ACC112 (cell line): ENCODE results near the gene IL21R.
A peak's percentile ranks its signal among the peaks of the same experiment; 100 is the strongest.
"Not testable (repeated sequence)": the region's sequence is repeated elsewhere in the genome, so short reads cannot be mapped to it uniquely, and the experiment has no call there.

Experiments
- H2AFZ ChIP-seq: fragments of 200-600 bp; sonication (generic); one replicate; pipeline ENCODE4 v1.6.0; 2017; ENCODE audit warnings: antibody characterized with exemption, low read length; ENCODE audit not compliant: unreplicated experiment
- H3K27ac ChIP-seq: fragments of 200-600 bp; sonication (generic); 2 replicates; pipeline ENCODE4 v1.5.1; 2014; ENCODE audit warnings: low read depth, mild to moderate bottlenecking, antibody characterized with exemption, low read length, moderate library complexity
- H3K27me3 ChIP-seq: fragments of 200-600 bp; sonication (generic); 2 replicates; pipeline ENCODE4 v1.6.1; 2014; ENCODE audit warnings: mild to moderate bottlenecking, antibody characterized with exemption, low read length, moderate library complexity, mixed read lengths; ENCODE audit not compliant: insufficient read depth
- H3K36me3 ChIP-seq: fragments of 200-600 bp; sonication (generic); 2 replicates; pipeline ENCODE4 v1.6.1; 2016; ENCODE audit warnings: mild to moderate bottlenecking, antibody characterized with exemption, low read length, moderate library complexity, mixed read lengths; ENCODE audit not compliant: insufficient read depth
- H3K4me1 ChIP-seq: fragments of 200-600 bp; sonication (generic); one replicate; pipeline ENCODE4 v1.6.1; 2016; ENCODE audit warnings: low read length, mixed read lengths; ENCODE audit not compliant: insufficient read depth, unreplicated experiment, control insufficient read depth
- H3K4me3 ChIP-seq: fragments of 200-600 bp; sonication (generic); 2 replicates; pipeline ENCODE4 v1.5.1; 2014; ENCODE audit warnings: mild to moderate bottlenecking, low read depth, low read length
- H3K79me2 ChIP-seq: fragments of 200-600 bp; sonication (generic); one replicate; pipeline ENCODE4 v1.6.0; 2016; ENCODE audit warnings: low read length; ENCODE audit not compliant: control insufficient read depth, unreplicated experiment, insufficient read depth

Gene IL21R

GRCh38 chr16:27402964-27403600 lies 1.1 kb downstream of the IL21R start:
- Histone ChIP-seq H3K79me2 (no peaks in the 10 kb centered on the region), H3K4me3 (no peak overlapping the region), H3K4me1 (peaks cover 41% of the 10 kb centered on the region), H3K27ac (no peak overlapping the region), H2AFZ (no peak overlapping the region), H3K27me3 (no peaks in the 10 kb centered on the region), H3K36me3 (no peaks in the 10 kb centered on the region)

DNA sequence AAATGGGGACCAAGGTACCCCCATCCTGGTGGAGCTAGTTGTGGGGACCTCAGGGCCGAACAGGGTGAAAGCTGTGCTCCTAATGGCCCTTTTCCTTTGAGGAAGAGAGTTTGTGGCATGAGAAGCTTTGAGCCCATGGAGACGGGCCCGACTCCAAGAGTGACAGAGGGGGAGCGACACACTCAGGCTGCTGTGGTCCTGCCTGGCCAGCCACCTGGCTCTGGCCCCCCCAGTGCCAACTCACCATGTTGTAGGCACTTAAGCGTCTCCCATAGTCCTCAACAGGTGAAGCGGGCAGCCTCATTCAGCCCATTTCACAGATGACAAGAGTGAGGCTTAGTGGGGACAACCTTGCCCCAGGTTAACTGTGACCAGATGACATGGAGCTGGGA lies 1.6 kb downstream of the IL21R start:
- no peaks in the 10 kb centered on the region for H3K27me3 ChIP-seq
- H3K4me3 ChIP-seq = no peak overlapping the region
- no peaks in the 10 kb centered on the region for H3K79me2 ChIP-seq
- peaks cover 47% of the 10 kb centered on the region for H3K4me1 ChIP-seq
- H3K36me3 ChIP-seq = no peaks in the 10 kb centered on the region
- H3K27ac ChIP-seq = no peak overlapping the region
- H2AFZ ChIP-seq = no peak overlapping the region

DNA sequence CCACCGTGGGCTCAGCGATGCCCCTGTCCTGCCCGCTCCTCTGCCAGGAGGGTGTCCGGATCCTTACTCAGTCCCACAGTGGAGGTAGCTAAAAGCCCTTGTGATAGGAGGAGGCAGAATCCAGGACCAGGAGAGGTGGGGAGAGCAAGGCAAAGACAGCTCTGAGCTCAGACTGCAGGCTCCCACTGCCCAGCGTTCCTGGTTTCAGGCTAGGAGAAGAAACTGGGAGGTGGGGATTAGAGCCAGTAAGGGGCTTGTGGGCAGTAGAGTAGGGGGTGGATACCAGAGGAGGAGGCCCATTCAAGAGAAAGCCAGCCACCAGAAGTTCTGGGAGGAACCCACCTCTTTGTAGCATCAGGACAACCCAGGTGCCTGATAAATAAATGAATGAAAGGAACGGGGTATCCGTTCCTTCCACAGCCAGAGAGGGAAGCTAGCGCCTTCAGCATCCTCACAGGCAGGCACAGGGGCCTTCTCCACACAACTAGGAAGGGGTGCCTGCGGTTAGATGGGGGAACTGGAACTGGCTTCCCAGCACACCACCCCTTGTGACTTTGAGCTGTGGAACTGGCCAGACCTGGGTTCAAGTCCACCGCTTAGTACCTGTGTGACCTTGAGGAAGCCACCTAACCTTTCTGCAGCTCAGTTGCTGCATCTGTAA lies 2.3 kb downstream of the IL21R start:
- Histone ChIP-seq H3K4me1 (peaks cover 49% of the 10 kb centered on the region), H3K4me3 (no peak overlapping the region), H3K27ac (no peak overlapping the region), H3K36me3 (no peaks in the 10 kb centered on the region), H3K79me2 (no peaks in the 10 kb centered on the region), H3K27me3 (no peaks in the 10 kb centered on the region), H2AFZ (no peak overlapping the region)

DNA sequence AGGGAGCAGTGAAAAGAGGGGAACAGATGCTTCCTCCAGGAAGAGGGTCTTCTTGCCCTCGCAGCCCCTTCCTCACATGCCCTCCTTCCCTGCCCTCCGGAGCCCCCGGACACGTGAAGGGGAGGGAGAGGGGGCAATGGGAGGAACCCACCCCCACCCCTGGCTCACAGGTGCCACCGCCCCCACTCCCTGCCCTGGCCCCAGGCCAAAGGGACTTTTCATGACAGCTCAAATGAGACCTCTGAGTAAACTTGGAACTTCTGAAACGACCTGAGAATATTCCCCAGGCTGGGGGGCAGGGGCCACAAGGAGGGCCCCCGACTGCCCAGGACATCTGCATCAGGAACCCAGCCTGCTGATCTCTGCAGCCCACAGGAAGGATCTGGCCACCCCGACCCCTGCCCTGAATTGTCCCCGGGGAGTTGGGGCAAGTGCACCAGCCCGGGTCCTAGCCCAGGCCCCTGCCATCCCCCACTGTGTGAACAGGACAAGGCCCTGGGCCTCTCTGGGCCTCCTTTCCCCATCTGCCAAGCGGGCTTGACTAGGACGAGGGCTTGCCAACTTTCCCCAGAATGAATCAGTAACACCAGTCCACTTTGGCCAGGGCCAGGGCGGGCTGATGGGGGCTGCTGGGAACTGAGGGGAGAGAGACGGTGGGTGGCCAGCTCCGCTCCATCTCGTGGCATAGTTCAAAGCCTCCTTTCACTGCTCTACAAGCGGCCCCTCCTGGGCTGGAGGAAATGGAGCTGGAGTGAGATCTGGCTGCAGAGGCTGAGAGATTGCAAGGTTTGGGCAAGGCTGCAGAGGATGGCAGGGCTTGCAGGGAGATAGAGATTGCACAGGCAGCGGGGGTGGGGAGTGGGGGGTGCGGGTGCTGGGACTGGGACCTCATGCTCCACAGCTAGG lies 3.8 kb downstream of the IL21R start:
- H3K36me3 ChIP-seq = no peaks in the 10 kb centered on the region
- no peaks in the 10 kb centered on the region for H3K27me3 ChIP-seq
- H3K4me3 ChIP-seq = no peak overlapping the region
- no peak overlapping the region for H3K27ac ChIP-seq
- H3K79me2 ChIP-seq = no peaks in the 10 kb centered on the region
- peaks cover 49% of the 10 kb centered on the region for H3K4me1 ChIP-seq
- peak overlapping the region; percentile 30 for H2AFZ ChIP-seq

- no peak overlapping the region for H2AFZ ChIP-seq
- no peaks in the 10 kb centered on the region for H3K79me2 ChIP-seq
- H3K27ac ChIP-seq = peak overlapping the region; percentile 77; the same call in 1 of the 2 replicates
- no peak overlapping the region for H3K4me3 ChIP-seq
- no peaks in the 10 kb centered on the region for H3K27me3 ChIP-seq
- no peaks in the 10 kb centered on the region for H3K36me3 ChIP-seq
- H3K4me1 ChIP-seq = peaks cover 41% of the 10 kb centered on the region
Observed at GRCh38 chr16:27406511-27407128, 4.6 kb downstream of the IL21R start.

GRCh38 chr16:27407133-27407532 lies 5.2 kb downstream of the IL21R start:
- Histone ChIP-seq H3K4me1 (peaks cover 36% of the 10 kb centered on the region), H3K27ac (peak overlapping the region; percentile 77), H2AFZ (no peak overlapping the region), H3K27me3 (no peaks in the 10 kb centered on the region), H3K4me3 (no peak overlapping the region), H3K79me2 (no peaks in the 10 kb centered on the region), H3K36me3 (no peaks in the 10 kb centered on the region)

DNA sequence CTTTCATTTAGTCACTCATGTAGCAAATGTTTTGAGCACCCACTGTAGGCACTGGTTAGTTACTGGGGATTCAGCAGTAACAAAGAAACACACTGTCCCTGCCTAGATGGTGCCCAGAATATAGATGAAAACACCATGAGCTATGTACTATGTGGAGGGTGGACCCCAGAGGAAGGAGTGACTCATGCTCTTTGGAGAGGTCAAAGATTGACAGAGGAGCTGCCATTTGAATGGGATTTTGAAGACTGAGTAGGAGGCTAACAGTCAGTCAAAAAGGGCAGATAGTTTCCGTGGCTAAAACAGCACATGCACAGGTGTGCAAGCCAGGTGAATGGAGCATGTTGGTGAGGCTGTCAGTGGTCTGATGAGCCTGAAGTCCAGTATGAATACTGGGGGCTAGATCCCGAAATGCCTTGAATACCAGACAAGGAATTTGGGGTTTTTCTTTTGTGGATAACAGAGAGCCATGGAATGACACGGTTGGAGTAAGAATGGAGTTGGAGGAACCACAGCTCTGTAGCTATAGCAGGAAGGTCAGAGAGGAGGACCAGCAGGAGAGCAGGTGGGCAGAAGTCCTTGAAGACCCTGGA lies 6.1 kb downstream of the IL21R start:
- Histone ChIP-seq H3K4me3 (peak overlapping the region; percentile 18; the same call in 1 of the 2 replicates), H3K27ac (peak overlapping the region; percentile 77), H2AFZ (peak overlapping the region; percentile 63), H3K36me3 (no peaks in the 10 kb centered on the region), H3K79me2 (no peaks in the 10 kb centered on the region), H3K4me1 (peaks cover 30% of the 10 kb centered on the region), H3K27me3 (no peaks in the 10 kb centered on the region)

GRCh38 chr16:27408602-27409031 lies 6.6 kb downstream of the IL21R start:
- Histone ChIP-seq H3K79me2 (no peaks in the 10 kb centered on the region), H3K4me3 (peak overlapping the region; percentile 18; the same call in 1 of the 2 replicates), H2AFZ (peak overlapping the region; percentile 63)

DNA sequence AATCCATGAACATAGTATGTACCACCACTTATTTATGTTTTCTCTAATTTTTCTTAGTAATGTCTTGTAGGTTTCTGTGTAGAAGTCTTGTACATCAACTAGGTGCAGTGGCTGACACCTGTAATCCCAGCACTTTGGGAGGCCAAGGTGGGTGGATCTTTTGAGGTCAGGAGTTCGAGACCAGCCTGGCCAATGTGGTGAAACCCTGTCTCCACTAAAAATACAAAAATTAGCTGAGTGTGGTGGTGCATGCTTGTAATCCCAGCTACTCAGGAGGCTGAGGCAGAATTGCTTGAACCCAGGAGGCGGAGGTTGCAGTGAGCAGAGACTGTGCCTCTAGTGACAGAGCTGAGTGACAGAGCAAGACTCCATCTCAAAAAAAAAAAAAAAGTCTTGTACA lies 8.0 kb downstream of the IL21R start:
- H3K79me2 ChIP-seq, H3K4me3 ChIP-seq, H3K27me3 ChIP-seq, H3K27ac ChIP-seq, H3K36me3 ChIP-seq, H2AFZ ChIP-seq: not testable (repeated sequence)
- peaks cover 30% of the 10 kb centered on the region for H3K4me1 ChIP-seq

More at GRCh38 chr16:27408602-27409031, 6.6 kb downstream of the IL21R start:
- Histone ChIP-seq H3K27ac (peak overlapping the region; percentile 77), H3K36me3 (no peaks in the 10 kb centered on the region), H3K4me1 (peaks cover 30% of the 10 kb centered on the region), H3K27me3 (no peaks in the 10 kb centered on the region)

GRCh38 chr16:27410761-27411160 lies 8.8 kb downstream of the IL21R start:
- no peak overlapping the region for H3K27ac ChIP-seq
- peaks cover 25% of the 10 kb centered on the region for H3K4me1 ChIP-seq
- H3K79me2 ChIP-seq = no peaks in the 10 kb centered on the region
- H3K4me3 ChIP-seq = no peak overlapping the region
- no peaks in the 10 kb centered on the region for H3K36me3 ChIP-seq
- no peak overlapping the region for H2AFZ ChIP-seq
- H3K27me3 ChIP-seq = no peaks in the 10 kb centered on the region
